Measurements from ENCODE around the gene CARMIL3.
A peak's percentile ranks its signal among the peaks of the same experiment; 100 is the strongest.
"Not testable (repeated sequence)": the region's sequence is repeated elsewhere in the genome, so short reads cannot be mapped to it uniquely, and the experiment has no call there.

The CARMIL3 gene

DNA sequence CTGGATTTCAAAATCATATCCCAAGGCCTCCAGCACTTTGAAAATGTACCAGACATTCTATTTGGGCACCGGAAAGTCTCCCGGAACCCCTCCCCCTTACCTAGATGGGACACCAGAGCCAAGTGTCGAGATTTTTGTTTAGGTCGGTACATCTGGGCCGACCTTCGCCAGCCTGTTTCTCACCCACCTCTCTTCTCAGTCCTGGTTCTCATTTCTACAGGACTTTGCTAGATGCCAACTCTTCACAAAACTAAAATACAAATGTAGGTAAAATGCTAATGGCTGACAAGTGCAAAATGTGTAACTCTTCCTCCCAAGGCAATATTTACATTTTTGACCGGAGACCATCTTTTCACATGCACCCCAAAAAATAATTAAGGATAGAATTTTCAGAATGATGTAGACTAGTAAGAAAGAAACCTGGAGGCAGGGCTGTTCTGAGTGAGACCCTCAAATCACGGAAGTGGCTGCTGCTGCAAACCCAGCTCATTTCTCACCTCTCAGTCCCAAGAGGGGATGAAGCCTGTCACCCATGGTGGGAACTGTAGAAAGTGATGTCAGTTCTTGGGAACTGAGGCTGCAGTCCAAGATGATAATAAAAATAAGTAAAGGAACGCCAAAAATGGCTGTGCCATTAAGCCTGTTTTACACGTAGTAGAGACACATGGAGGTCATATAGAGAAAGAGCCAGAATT is 14.7 kb upstream of the CARMIL3 start:
- not testable (repeated sequence) for H2BK12ac ChIP-seq (ENCODE audit: low read length); H3K14ac ChIP-seq (ENCODE audit: low read length); DNase-seq (ENCODE audit: low spot score); H3K36me3 ChIP-seq (replicated peaks in 1 of 2; ENCODE audit: control insufficient read depth in 2 of 2, insufficient read depth in 2 of 2, low read length in 2 of 2); H3K9me3 ChIP-seq (replicated peaks in 1 of 2; ENCODE audit: control insufficient read depth in 2 of 2, insufficient read depth in 1 of 2, low read depth in 1 of 2, low read length in 2 of 2); H4K8ac ChIP-seq (ENCODE audit: low read depth, low read length); H3K79me1 ChIP-seq (ENCODE audit: low read depth, low read length); H2BK5ac ChIP-seq (ENCODE audit: low read length); H2BK120ac ChIP-seq (ENCODE audit: low read depth, low read length); H3K4me1 ChIP-seq (ENCODE audit: control insufficient read depth in 2 of 2, insufficient read depth in 1 of 2, low read depth in 1 of 2, low read length in 2 of 2); H3K27ac ChIP-seq (replicated peaks; ENCODE audit: low read length); H4K91ac ChIP-seq (ENCODE audit: low read depth, low read length, poor library complexity); H3K4me2 ChIP-seq (ENCODE audit: insufficient read depth, low read length, poor library complexity, severe bottlenecking); H2BK15ac ChIP-seq (ENCODE audit: low read length); H3K9ac ChIP-seq (ENCODE audit: low read depth, low read length, poor library complexity); H3K23ac ChIP-seq (ENCODE audit: low read depth, low read length, poor library complexity); H2AK5ac ChIP-seq (ENCODE audit: low read depth, low read length); H3K18ac ChIP-seq (ENCODE audit: low read length); H3K4ac ChIP-seq (ENCODE audit: low read length)
- peak overlapping the region; percentile 96 for H2AFZ ChIP-seq (ENCODE audit: low read length)
- no CpG with 5 or more reads among the region's 10 CpGs for WGBS, 2 donors (ENCODE audit: extremely low coverage in 2 of 2, insufficient read length in 2 of 2, insufficient replicate concordance in 1 of 2)
- H3K4me3 ChIP-seq (ENCODE audit: low read length in 2 of 2), result peak overlapping the region in 1 of 2 donors; percentile 63
- peaks cover 0 to 12% (median 0%) of the 10 kb centered on the region in 3 experiments for H3K27me3 ChIP-seq (ENCODE audit: control insufficient read depth in 3 of 3, insufficient read depth in 3 of 3, low read depth in 1 of 3, low read length in 3 of 3)

DNA sequence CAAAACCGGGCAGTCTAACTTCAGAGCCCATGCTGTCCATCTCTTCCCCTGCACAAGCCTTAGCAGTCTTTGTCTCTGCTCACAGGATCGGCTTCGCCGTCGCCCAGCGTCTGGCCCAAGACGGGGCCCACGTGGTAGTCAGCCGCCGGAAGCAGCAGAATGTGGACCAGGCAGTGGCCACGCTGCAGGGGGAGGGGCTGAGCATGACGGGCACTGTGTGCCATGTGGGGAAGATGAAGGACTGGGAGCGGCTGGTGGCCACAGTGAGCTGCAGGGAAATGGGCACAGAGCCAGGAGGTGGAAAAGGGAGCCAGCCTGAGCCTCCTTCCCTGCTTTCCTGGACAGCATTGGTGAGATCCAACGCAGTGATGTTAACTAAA is 14.2 kb upstream of the CARMIL3 start:
- Histone ChIP-seq H3K4me2 (ENCODE audit: insufficient read depth, low read length, poor library complexity, severe bottlenecking) (no peak overlapping the region), H2AFZ (ENCODE audit: low read length) (no peak overlapping the region), H2BK5ac (ENCODE audit: low read length) (no peak overlapping the region), H3K4ac (ENCODE audit: low read length) (no peak overlapping the region), H3K9ac (ENCODE audit: low read depth, low read length, poor library complexity) (peak overlapping the region; percentile 67), H3K79me1 (ENCODE audit: low read depth, low read length) (no peaks in the 10 kb centered on the region), H3K36me3 (replicated peaks in 1 of 2; ENCODE audit: control insufficient read depth in 2 of 2, insufficient read depth in 2 of 2, low read length in 2 of 2) (no peaks in the 10 kb centered on the region), H2BK120ac (ENCODE audit: low read depth, low read length) (no peak overlapping the region), H4K91ac (ENCODE audit: low read depth, low read length, poor library complexity) (no peak overlapping the region), H2BK15ac (ENCODE audit: low read length) (no peak overlapping the region), H2BK12ac (ENCODE audit: low read length) (no peak overlapping the region), H3K27me3 (ENCODE audit: control insufficient read depth in 3 of 3, insufficient read depth in 3 of 3, low read depth in 1 of 3, low read length in 3 of 3) (peaks cover 0 to 12% (median 0%) of the 10 kb centered on the region in 3 experiments), H4K8ac (ENCODE audit: low read depth, low read length) (peak overlapping the region; percentile 76), H3K4me1 (ENCODE audit: control insufficient read depth in 2 of 2, insufficient read depth in 1 of 2, low read depth in 1 of 2, low read length in 2 of 2) (no peaks in the 10 kb centered on the region), H3K27ac (replicated peaks; ENCODE audit: low read length) (no peak overlapping the region), H2AK5ac (ENCODE audit: low read depth, low read length) (peak overlapping the region; percentile 58), H3K14ac (ENCODE audit: low read length) (no peak overlapping the region), H3K4me3 (ENCODE audit: low read length in 2 of 2) (no peak overlapping the region), H3K9me3 (replicated peaks in 1 of 2; ENCODE audit: control insufficient read depth in 2 of 2, insufficient read depth in 1 of 2, low read depth in 1 of 2, low read length in 2 of 2) (no peaks in the 10 kb centered on the region), H3K18ac (ENCODE audit: low read length) (no peak overlapping the region), H3K23ac (ENCODE audit: low read depth, low read length, poor library complexity) (peak overlapping the region; percentile 86)
- no CpG with 5 or more reads among the region's 14 CpGs for WGBS, 2 donors (ENCODE audit: extremely low coverage in 2 of 2, insufficient read length in 2 of 2, insufficient replicate concordance in 1 of 2)
- no peak for DNase-seq (ENCODE audit: low spot score)

GRCh38 chr14:24038686-24039085 is 13.1 kb upstream of the CARMIL3 start:
- H3K4me1 ChIP-seq (ENCODE audit: control insufficient read depth in 2 of 2, insufficient read depth in 1 of 2, low read depth in 1 of 2, low read length in 2 of 2), result no peaks in the 10 kb centered on the region
- H4K8ac ChIP-seq (ENCODE audit: low read depth, low read length), result no peak overlapping the region
- H2BK120ac ChIP-seq (ENCODE audit: low read depth, low read length), result no peak overlapping the region
- H2BK5ac ChIP-seq (ENCODE audit: low read length), result no peak overlapping the region
- H3K18ac ChIP-seq (ENCODE audit: low read length), result no peak overlapping the region
- no peak overlapping the region for H3K4ac ChIP-seq (ENCODE audit: low read length)
- H2AK5ac ChIP-seq (ENCODE audit: low read depth, low read length), result no peak overlapping the region
- no peak overlapping the region for H3K9ac ChIP-seq (ENCODE audit: low read depth, low read length, poor library complexity)
- no CpG with 5 or more reads among the region's 2 CpGs for WGBS, 2 donors (ENCODE audit: extremely low coverage in 2 of 2, insufficient read length in 2 of 2, insufficient replicate concordance in 1 of 2)
- no peak overlapping the region for H3K27ac ChIP-seq (replicated peaks; ENCODE audit: low read length)
- no peaks in the 10 kb centered on the region for H3K36me3 ChIP-seq (replicated peaks in 1 of 2; ENCODE audit: control insufficient read depth in 2 of 2, insufficient read depth in 2 of 2, low read length in 2 of 2)
- H4K91ac ChIP-seq (ENCODE audit: low read depth, low read length, poor library complexity), result no peak overlapping the region
- no peaks in the 10 kb centered on the region for H3K9me3 ChIP-seq (replicated peaks in 1 of 2; ENCODE audit: control insufficient read depth in 2 of 2, insufficient read depth in 1 of 2, low read depth in 1 of 2, low read length in 2 of 2)
- peaks cover 0 to 12% (median 0%) of the 10 kb centered on the region in 3 experiments for H3K27me3 ChIP-seq (ENCODE audit: control insufficient read depth in 3 of 3, insufficient read depth in 3 of 3, low read depth in 1 of 3, low read length in 3 of 3)
- H2BK15ac ChIP-seq (ENCODE audit: low read length), result no peak overlapping the region
- no peak overlapping the region for H3K4me2 ChIP-seq (ENCODE audit: insufficient read depth, low read length, poor library complexity, severe bottlenecking)
- H3K4me3 ChIP-seq (ENCODE audit: low read length in 2 of 2), result no peak overlapping the region
- H3K79me1 ChIP-seq (ENCODE audit: low read depth, low read length), result no peaks in the 10 kb centered on the region
- H3K23ac ChIP-seq (ENCODE audit: low read depth, low read length, poor library complexity), result no peak overlapping the region
- H2BK12ac ChIP-seq (ENCODE audit: low read length), result no peak overlapping the region
- DNase-seq (ENCODE audit: low spot score), result no peak
- H3K14ac ChIP-seq (ENCODE audit: low read length), result no peak overlapping the region
- no peak overlapping the region for H2AFZ ChIP-seq (ENCODE audit: low read length)

DNA sequence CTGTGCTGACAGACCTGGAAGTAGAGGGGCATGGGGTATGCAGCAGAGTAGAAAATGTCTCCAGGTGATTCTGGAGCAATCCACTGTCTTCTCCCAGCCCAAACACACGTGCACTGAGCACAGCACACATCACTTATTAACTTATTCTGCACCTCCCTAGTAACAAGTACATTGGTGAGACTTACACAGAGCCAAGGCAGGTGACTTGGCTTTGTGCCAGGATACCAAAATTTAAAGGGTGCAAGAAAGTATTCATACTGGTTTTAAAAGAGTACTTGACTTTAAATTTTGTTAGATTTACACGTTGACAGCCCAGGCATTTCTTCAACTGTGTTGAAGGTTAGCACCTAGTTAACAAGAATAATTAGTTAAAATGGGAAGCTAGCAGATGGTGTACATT is 11.1 kb upstream of the CARMIL3 start:
- DNase-seq (ENCODE audit: low spot score), result no peak
- no peak overlapping the region for H4K91ac ChIP-seq (ENCODE audit: low read depth, low read length, poor library complexity)
- H3K18ac ChIP-seq (ENCODE audit: low read length), result no peak overlapping the region
- H3K9ac ChIP-seq (ENCODE audit: low read depth, low read length, poor library complexity), result no peak overlapping the region
- H3K4me3 ChIP-seq (ENCODE audit: low read length in 2 of 2), result no peak overlapping the region
- no peak overlapping the region for H2BK15ac ChIP-seq (ENCODE audit: low read length)
- H3K79me1 ChIP-seq (ENCODE audit: low read depth, low read length), result no peaks in the 10 kb centered on the region
- H3K4me1 ChIP-seq (ENCODE audit: control insufficient read depth in 2 of 2, insufficient read depth in 1 of 2, low read depth in 1 of 2, low read length in 2 of 2), result no peaks in the 10 kb centered on the region
- no CpG with 5 or more reads among the region's 2 CpGs for WGBS, 2 donors (ENCODE audit: extremely low coverage in 2 of 2, insufficient read length in 2 of 2, insufficient replicate concordance in 1 of 2)
- H3K4ac ChIP-seq (ENCODE audit: low read length), result no peak overlapping the region
- H2BK12ac ChIP-seq (ENCODE audit: low read length), result no peak overlapping the region
- H2AFZ ChIP-seq (ENCODE audit: low read length), result no peak overlapping the region
- no peaks in the 10 kb centered on the region for H3K9me3 ChIP-seq (replicated peaks in 1 of 2; ENCODE audit: control insufficient read depth in 2 of 2, insufficient read depth in 1 of 2, low read depth in 1 of 2, low read length in 2 of 2)
- no peak overlapping the region for H2BK120ac ChIP-seq (ENCODE audit: low read depth, low read length)
- H3K36me3 ChIP-seq (replicated peaks in 1 of 2; ENCODE audit: control insufficient read depth in 2 of 2, insufficient read depth in 2 of 2, low read length in 2 of 2), result no peaks in the 10 kb centered on the region
- H3K14ac ChIP-seq (ENCODE audit: low read length), result no peak overlapping the region
- no peak overlapping the region for H4K8ac ChIP-seq (ENCODE audit: low read depth, low read length)
- H2AK5ac ChIP-seq (ENCODE audit: low read depth, low read length), result no peak overlapping the region
- H2BK5ac ChIP-seq (ENCODE audit: low read length), result no peak overlapping the region
- H3K27me3 ChIP-seq (ENCODE audit: control insufficient read depth in 3 of 3, insufficient read depth in 3 of 3, low read depth in 1 of 3, low read length in 3 of 3), result peaks cover 0 to 12% (median 0%) of the 10 kb centered on the region in 3 experiments
- H3K23ac ChIP-seq (ENCODE audit: low read depth, low read length, poor library complexity), result no peak overlapping the region
- H3K27ac ChIP-seq (replicated peaks; ENCODE audit: low read length), result no peak overlapping the region
- H3K4me2 ChIP-seq (ENCODE audit: insufficient read depth, low read length, poor library complexity, severe bottlenecking), result no peak overlapping the region

All from neuronal stem cell (in vitro differentiated cells).